Measurements from ENCODE around the gene TRUB2. TPM values are rescaled to one million over a fixed set of nuclear protein-coding genes. Genes with fewer than 3 reads are reported as not detected.

The TRUB2 gene
- total and polyA plus RNA-seq, 2 of the 8 experiments (the other 6 are each of a cell fraction or from before 2014, with no cell fraction given) = 20.7 to 37.8 TPM

DNA sequence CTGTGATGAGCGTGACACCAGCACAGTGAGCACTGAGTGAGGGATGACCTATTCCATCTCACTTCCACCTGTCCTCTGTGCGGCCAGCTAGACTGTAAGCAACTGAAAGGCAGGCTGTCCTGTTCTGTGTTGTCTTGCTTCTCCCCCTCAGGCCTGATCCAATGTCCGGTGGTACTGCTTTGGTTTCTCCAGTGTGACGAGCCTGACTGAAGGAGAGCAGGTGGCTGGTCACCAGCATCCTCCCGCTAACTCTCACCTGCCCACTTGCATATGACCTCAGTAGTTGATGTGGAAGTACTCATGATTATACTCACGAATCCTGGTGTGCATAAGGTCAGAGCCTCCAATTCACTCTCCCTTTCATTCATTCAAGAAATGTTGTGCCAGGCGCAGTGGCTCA is 15.7 kb upstream of the TRUB2 start:
- Histone ChIP-seq H3K27ac (ENCODE audit: low read depth, low read length) (no peak overlapping the region), H3K4ac (replicated peaks; ENCODE audit: insufficient read length, low read depth, low read length) (no peak overlapping the region), H3K4me3 (ENCODE audit: extremely low read depth in 1 of 4, insufficient read depth in 2 of 4, low read depth in 3 of 4, low read length in 4 of 4) (no peak overlapping the region), H3K18ac (ENCODE audit: extremely low read depth, low read length) (no peak overlapping the region), H3K56ac (replicated peaks; ENCODE audit: insufficient read length, low read depth, low read length) (no peak overlapping the region), H3K4me1 (replicated peaks in 1 of 4; ENCODE audit: control insufficient read depth in 3 of 4, insufficient read depth in 4 of 4, low read length in 3 of 4) (peaks cover 0 to 2% (median 0%) of the 10 kb centered on the region in 4 experiments; a peak in 2 of 7 replicates), H3K9me3 (ENCODE audit: insufficient read depth in 2 of 2, low read depth in 1 of 2, low read length in 1 of 2) (no peaks in the 10 kb centered on the region), H4K91ac (replicated peaks; ENCODE audit: insufficient read length, low read length) (no peak overlapping the region), H3K14ac (ENCODE audit: insufficient read length) (no peak overlapping the region), H2BK15ac (ENCODE audit: low read length) (no peak overlapping the region), H3K4me2 (ENCODE audit: insufficient read depth in 1 of 2, low read depth in 2 of 2, low read length in 2 of 2) (no peak overlapping the region), H4K20me1 (replicated peaks in 1 of 2; ENCODE audit: control insufficient read depth in 1 of 2, insufficient read depth in 2 of 2, low read length in 2 of 2) (peaks cover 0 to 2% of the 10 kb centered on the region in 2 experiments), H2BK20ac (ENCODE audit: low read length) (no peak overlapping the region), H3K23me2 (ENCODE audit: low read depth, low read length) (peaks cover 5% of the 10 kb centered on the region; the same call in 1 of the 2 replicates), H4K8ac (ENCODE audit: extremely low read depth, insufficient read depth, low read length) (no peak overlapping the region), H2AK5ac (ENCODE audit: low read depth, low read length) (no peak overlapping the region; the same call in 1 of the 2 replicates), H3K27me3 (replicated peaks in 1 of 4; ENCODE audit: control insufficient read depth in 3 of 4, extremely low read depth in 1 of 4, insufficient read depth in 3 of 4, low read length in 3 of 4) (no peaks in the 10 kb centered on the region; a peak in 1 of 7 replicates), H3K36me3 (ENCODE audit: control insufficient read depth in 2 of 4, insufficient read depth in 4 of 4, low read length in 3 of 4) (peaks cover 0 to 8% (median 0%) of the 10 kb centered on the region in 4 experiments; a peak in 3 of 8 replicates), H4K5ac (ENCODE audit: insufficient read length, low read depth, low read length) (no peak overlapping the region), H3K79me2 (ENCODE audit: control insufficient read depth in 1 of 2, insufficient read depth in 2 of 2, low read length in 2 of 2) (no peaks in the 10 kb centered on the region), H2BK120ac (replicated peaks; ENCODE audit: low read depth, low read length) (no peak overlapping the region), H2AFZ (ENCODE audit: low read length) (no peak overlapping the region), H2BK5ac (ENCODE audit: low read depth, low read length) (no peak overlapping the region), H3K9ac (replicated peaks in 1 of 4; ENCODE audit: extremely low read depth in 1 of 4, low read depth in 3 of 4, low read length in 3 of 4) (no peak overlapping the region), H2BK12ac (ENCODE audit: low read depth, low read length) (no peak overlapping the region), H3K23ac (ENCODE audit: insufficient read length) (no peak overlapping the region), H3K79me1 (ENCODE audit: low read depth, low read length) (no peaks in the 10 kb centered on the region)
- CTCF ChIA-PET (ENCODE audit: partially characterized antibody) = interaction anchor here (0.6 to 1.6 kb wide), 5 partner anchors 14 to 553 kb away, joined by 3 to 4 read pairs (median 3); partner anchors contain the start of genes CERCAM and SPOUT1
- POLR2A ChIA-PET (ENCODE audit: partially characterized antibody) = interaction anchor here (0.7 to 1.7 kb wide), 6 partner anchors 17 to 89 kb away, joined by 3 to 4 read pairs (median 3); no protein-coding TSS in a partner anchor
- FAIRE-seq = no peak
- no peak for DNase-seq (ENCODE audit: low read depth in 1 of 2, low spot score in 2 of 2)
- WGBS, 2 experiments (ENCODE audit: extremely low coverage in 1 of 2, insufficient coverage in 1 of 2, insufficient read length in 1 of 2, insufficient replicate concordance in 2 of 2, low coverage in 1 of 2, low lambda C conversion rate in 2 of 2, missing lambda C conversion rate in 1 of 2) = 97% methylated on average over 7 of the region's 7 CpGs; no CpG with 5 or more reads in 1 of the 2 experiments
- TF ChIP-seq CHD2 (IDR thresholded peaks at IDR 0.05; ENCODE audit: low read length) (no peak), RNF2 (IDR thresholded peaks at IDR 0.05; ENCODE audit: borderline replicate concordance, low read depth, low read length, missing control alignments, poor library complexity, severe bottlenecking) (no peak), CEBPB (IDR thresholded peaks at IDR 0.05; ENCODE audit: low read depth, low read length) (no peak), CTBP2 (IDR thresholded peaks at IDR 0.05; ENCODE audit: borderline replicate concordance, insufficient read depth, insufficient read length, low read length) (no peak), TAF1 (IDR thresholded peaks at IDR 0.05; ENCODE audit: low read depth, low read length) (no peak), TBP (IDR thresholded peaks at IDR 0.05; ENCODE audit: low read depth, low read length) (no peak)
